Measurements from ENCODE around the gene RASGRP4.
"Not testable (repeated sequence)": the region's sequence is repeated elsewhere in the genome, so short reads cannot be mapped to it uniquely, and the experiment has no call there.

The RASGRP4 gene

GRCh38 chr19:38412491-38412890 lies 13.5 kb downstream of the RASGRP4 start:
- no peak for DNase-seq

- DNase-seq = not testable (repeated sequence)
Observed at GRCh38 chr19:38411898-38412297, 14.1 kb downstream of the RASGRP4 start.

GRCh38 chr19:38411041-38411712 lies 14.8 kb downstream of the RASGRP4 start:
- no peak for DNase-seq

- DNase-seq = not testable (repeated sequence)
Observed at GRCh38 chr19:38410407-38410806, 15.6 kb downstream of the RASGRP4 start.

GRCh38 chr19:38409631-38410133 lies 16.3 kb downstream of the RASGRP4 start:
- DNase-seq = no peak

- DNase-seq = no peak
Observed at GRCh38 chr19:38405276-38405675, 20.7 kb downstream of the RASGRP4 start.

GRCh38 chr19:38404858-38405257 lies 21.2 kb downstream of the RASGRP4 start:
- no peak for DNase-seq

- DNase-seq = peak; percentile 94
Observed at GRCh38 chr19:38402967-38403674, 22.9 kb downstream of the RASGRP4 start, which contains the start of gene FAM98C. Gene FAM98C, plus strand, starts transcription at chr19:38403093. Its CDS starts 61 bp downstream, at chr19:38403154.

GRCh38 chr19:38402623-38402966 lies 23.4 kb downstream of the RASGRP4 start:
- no peak for DNase-seq

- no peak for DNase-seq
Observed at GRCh38 chr19:38401148-38401547, 24.9 kb downstream of the RASGRP4 start.

GRCh38 chr19:38400361-38400760 lies 25.7 kb downstream of the RASGRP4 start:
- DNase-seq = no peak

- DNase-seq = no peak
Observed at GRCh38 chr19:38399537-38399936, 26.5 kb downstream of the RASGRP4 start.

GRCh38 chr19:38399081-38399480 lies 26.9 kb downstream of the RASGRP4 start:
- no peak for DNase-seq

GRCh38 chr19:38395381-38396114 lies 30.5 kb downstream of the RASGRP4 start:
- DNase-seq = no peak

GRCh38 chr19:38394488-38394887 lies 31.5 kb downstream of the RASGRP4 start:
- DNase-seq = no peak

GRCh38 chr19:38392707-38393308 lies 33.2 kb downstream of the RASGRP4 start:
- no peak for DNase-seq

- no peak for DNase-seq
Observed at GRCh38 chr19:38391911-38392464, 34.0 kb downstream of the RASGRP4 start.

GRCh38 chr19:38389957-38390924 lies 35.8 kb downstream of the RASGRP4 start:
- DNase-seq = no peak

GRCh38 chr19:38389101-38389925 lies 36.7 kb downstream of the RASGRP4 start:
- DNase-seq = no peak

- DNase-seq = peak; percentile 63
Observed at GRCh38 chr19:38388349-38389100, 37.5 kb downstream of the RASGRP4 start, which contains the start of gene SPRED3. Gene SPRED3, plus strand, starts transcription at chr19:38388697. Its CDS starts 1,606 bp downstream, at chr19:38390303.

Data from SHP77 treated with DMSO at 0.1 percent for 48 hours (cell line).